H1 (cell line): ENCODE data around the gene SLC39A11. TPM values are rescaled to one million over a fixed set of nuclear protein-coding genes. Genes with fewer than 3 reads are reported as not detected.

Experiments
- BACH1 ChIP-seq: IDR thresholded peaks from 2 replicates; pipeline ENCODE4 v1.6.1; 2012; ENCODE audit warnings: low read length, improper control_type of control experiment
- PHF8 ChIP-seq: fragments of 200-600 bp; sonication (generic); conservative IDR thresholded peaks from 2 replicates; pipeline ENCODE4 v1.7.1; 2012; ENCODE audit warnings: low read depth, mild to moderate bottlenecking, inconsistent platforms, low read length, moderate library complexity
- polyA plus RNA-seq, 7 experiments: library from polyadenylated mRNA; depleted of rRNA in 3 of 7; stranded (reverse) in 5 of 7; unstranded in 2 of 7; fragments of >200 nt in 5 of 7; fragments of 200-250 nt in 2 of 7; gene quantifications; 1 replicate in 5 of 7; 2 replicates in 1 of 7; 4 replicates in 1 of 7; pipeline versions ENCODE4 v1.2.1 to v1.2.3, GENCODE V29; 2011 to 2013; ENCODE audit warnings: missing spikeins in 2 of 7, mixed read lengths in 2 of 7
- total RNA-seq: library from RNA; stranded (reverse); fragmentation: NEBNext Ultra II Directional; extraction: Animal tissue kit (Norgen Biotek cat#: 25700); gene quantifications from 2 replicates; pipeline ENCODE4 v1.2.1, GENCODE V29; 2021

The SLC39A11 gene
- total and polyA plus RNA-seq, 2 of the 8 experiments (the other 6 are each of a cell fraction or from before 2014, with no cell fraction given): 12.2 to 19.6 TPM

GRCh38 chr17:72635034-72635635 lies 457.4 kb downstream of the SLC39A11 start (continued):
- TF ChIP-seq BACH1 (no peak), PHF8 (no peak)
- TF ChIP-seq, all 59 proteins: peak for 0
